Stimulated activated CD8-positive, alpha-beta memory T cell treated with anti-CD3 and anti-CD28 coated beads, Interleukin-2, amount 100 ng/mL, for 1 hour (primary cell): ENCODE data around the gene PCDH10.

Experiments
- DNase-seq, 2 donors: peaks; one replicate each; pipeline ENCODE4 v3.0.0-alpha.2; 2020; ENCODE audit warnings: low read depth in 2 of 2

The PCDH10 gene, protein sequence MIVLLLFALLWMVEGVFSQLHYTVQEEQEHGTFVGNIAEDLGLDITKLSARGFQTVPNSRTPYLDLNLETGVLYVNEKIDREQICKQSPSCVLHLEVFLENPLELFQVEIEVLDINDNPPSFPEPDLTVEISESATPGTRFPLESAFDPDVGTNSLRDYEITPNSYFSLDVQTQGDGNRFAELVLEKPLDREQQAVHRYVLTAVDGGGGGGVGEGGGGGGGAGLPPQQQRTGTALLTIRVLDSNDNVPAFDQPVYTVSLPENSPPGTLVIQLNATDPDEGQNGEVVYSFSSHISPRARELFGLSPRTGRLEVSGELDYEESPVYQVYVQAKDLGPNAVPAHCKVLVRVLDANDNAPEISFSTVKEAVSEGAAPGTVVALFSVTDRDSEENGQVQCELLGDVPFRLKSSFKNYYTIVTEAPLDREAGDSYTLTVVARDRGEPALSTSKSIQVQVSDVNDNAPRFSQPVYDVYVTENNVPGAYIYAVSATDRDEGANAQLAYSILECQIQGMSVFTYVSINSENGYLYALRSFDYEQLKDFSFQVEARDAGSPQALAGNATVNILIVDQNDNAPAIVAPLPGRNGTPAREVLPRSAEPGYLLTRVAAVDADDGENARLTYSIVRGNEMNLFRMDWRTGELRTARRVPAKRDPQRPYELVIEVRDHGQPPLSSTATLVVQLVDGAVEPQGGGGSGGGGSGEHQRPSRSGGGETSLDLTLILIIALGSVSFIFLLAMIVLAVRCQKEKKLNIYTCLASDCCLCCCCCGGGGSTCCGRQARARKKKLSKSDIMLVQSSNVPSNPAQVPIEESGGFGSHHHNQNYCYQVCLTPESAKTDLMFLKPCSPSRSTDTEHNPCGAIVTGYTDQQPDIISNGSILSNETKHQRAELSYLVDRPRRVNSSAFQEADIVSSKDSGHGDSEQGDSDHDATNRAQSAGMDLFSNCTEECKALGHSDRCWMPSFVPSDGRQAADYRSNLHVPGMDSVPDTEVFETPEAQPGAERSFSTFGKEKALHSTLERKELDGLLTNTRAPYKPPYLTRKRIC

DNA sequence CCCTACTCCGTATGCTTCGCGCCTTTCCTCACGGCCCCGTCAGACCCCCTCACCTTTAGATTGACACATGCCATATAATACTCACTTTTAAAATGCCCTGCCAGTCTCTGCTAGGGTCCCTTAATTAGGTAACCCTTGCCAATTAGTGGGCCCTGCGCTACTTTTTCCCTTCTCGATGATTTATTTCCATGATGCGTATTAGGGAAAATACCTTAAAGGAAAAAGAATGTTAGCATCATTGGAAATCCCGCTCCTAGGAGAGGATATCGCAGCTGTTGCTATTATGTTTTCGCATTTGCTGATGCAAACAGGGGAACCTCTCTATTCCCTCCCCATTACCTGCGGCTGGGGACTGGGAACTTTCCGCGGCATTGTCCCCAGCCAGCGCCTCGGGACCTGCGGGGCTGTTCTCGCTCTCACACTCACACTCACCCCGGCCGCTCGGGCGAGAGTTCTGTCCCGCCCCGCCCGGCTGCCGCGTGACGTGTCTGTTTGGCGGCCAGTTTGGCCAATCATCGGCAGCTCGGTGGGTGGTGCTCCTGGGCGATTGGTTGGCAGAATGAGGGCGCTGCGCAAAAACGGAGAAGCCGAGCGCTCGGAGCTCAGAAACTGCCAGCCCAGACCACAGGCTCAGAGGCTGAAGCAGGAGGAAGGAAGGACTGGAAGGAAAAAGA, at the start of gene PCDH10:
PCDH10 (plus strand) TSS at position 605 of the 674 bp plus-strand sequence. CDS start 847 bp downstream, outside the sequence.
- no peak for DNase-seq

DNA sequence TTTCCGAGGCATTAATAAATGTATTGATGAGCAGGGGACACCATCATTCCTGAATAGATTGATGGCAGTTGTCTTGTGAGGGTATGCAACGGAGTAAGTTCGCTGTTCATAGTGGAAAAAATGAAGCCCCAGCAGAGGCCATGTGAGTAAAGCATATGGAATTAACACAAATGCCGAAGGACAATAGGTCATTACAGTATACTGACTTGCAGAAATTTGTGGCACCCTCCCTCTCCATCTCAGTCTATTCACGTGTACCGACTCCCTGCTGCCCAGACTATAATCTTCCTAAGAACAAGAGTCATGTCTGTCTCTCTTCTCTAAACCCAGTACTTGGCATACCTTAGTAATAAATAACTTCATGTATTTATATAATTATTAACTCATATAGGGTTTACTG, 47.1 kb upstream of the PCDH10 start:
- DNase-seq, result no peak

DNA sequence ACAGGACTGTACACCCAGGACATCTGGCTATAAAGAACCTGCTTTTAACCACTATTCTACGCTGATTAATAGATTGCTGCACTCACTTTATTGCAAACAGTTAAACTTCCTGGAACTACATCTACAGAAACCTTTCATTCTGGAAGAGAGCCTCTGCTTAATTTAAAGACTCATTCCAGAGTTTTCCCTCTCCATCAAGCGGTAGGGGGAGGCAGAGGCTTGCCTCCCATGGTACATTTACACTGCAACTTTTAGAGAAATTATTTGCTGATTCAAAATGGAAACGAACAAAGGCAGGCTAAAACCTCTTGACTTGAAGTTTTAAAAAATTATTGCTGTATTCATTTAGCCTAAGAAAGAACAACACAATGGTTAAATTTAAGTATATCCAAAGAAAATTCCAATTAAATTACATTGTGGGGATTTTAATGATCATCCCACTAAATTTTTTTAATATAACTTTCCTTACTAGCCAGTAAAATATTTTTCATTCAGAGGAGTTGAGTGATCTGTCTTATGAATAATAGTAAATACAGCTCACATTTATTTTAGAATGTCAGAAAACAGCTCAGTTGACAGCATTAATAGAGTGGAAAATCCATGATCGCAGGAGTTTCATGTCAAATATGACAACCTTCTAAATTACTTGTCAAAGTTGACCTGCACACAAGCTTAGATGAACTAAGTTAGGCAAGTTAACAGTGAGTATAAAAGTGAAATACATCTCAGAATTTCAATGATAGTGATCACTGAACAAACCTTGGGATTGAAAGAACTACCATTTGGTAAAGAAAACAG, 46.3 kb upstream of the PCDH10 start:
- DNase-seq, result no peak

DNA sequence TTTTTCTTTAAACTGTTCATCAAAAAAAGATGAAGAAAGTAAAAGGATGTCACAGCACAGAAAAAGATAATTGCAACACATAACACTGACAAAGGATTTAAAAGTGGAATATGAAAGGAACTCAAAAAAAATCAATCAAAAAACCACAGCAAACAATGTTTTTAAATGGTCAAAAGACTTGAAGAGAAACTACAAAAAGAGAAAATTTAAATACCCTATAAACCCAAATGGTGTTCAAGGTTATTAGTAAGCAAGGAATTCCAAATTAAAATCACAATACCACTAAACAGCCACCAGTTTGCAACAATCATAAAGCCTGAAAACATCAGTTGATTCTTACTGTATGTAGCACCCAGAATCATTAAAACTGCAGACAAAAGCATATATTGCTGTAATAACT, 36.5 kb upstream of the PCDH10 start:
- DNase-seq, result no peak

DNA sequence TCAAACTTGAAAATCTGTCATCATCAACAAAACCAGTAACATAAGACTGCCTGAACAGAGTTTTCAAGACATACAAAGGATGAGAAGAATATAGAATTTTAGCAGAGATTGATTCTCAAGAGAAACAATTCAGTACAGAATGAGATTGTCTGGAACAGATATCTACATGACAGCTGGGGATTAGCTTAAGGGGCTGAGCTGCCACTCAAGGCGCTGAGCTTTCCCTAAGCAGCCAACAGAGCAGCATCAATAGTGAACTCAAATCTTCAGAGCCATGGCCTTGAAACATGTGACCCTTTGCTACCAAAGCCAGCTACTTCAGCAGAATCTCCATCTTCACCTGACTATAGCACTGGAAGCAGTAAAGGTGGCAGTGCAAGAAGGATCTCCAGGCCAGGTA, 24.3 kb upstream of the PCDH10 start:
- DNase-seq, result no peak

DNA sequence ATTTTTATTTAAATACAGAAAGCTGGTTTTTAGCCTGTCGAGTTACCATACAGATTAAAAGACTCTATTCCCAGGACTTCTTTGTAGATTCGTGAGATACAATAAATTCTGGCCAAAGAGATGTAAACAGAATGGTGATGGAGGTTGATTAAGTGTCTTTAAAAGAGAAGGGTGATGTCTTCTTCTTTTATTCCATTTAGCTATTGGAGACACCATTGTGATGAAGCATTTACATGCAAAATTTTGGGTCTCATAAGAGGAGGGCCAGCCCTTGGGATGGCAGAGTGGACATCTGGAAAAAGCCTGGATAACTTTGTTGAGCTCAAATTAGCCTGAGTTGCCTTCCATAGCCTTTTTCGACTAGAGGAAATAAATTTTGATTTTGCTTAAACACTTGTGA, 21.6 kb upstream of the PCDH10 start:
- DNase-seq, result no peak

DNA sequence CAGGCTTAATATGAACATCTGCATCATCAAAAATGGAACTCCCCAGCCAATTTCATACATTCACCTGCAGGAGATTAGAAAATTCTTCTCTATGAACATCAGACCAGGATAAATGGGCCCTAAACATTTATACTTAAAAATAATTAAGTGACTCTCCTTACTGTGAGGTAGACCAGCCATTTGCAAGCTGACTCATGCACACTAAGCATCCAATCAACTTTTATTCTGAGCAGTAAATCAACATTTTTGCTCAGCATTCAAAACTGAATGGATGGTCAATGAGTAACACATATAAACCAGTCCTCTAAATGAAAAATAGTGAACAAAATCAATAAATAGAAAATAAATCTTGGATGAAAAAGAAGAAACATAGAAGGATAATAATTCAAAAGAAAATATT, 19.9 kb upstream of the PCDH10 start:
- no peak for DNase-seq

DNA sequence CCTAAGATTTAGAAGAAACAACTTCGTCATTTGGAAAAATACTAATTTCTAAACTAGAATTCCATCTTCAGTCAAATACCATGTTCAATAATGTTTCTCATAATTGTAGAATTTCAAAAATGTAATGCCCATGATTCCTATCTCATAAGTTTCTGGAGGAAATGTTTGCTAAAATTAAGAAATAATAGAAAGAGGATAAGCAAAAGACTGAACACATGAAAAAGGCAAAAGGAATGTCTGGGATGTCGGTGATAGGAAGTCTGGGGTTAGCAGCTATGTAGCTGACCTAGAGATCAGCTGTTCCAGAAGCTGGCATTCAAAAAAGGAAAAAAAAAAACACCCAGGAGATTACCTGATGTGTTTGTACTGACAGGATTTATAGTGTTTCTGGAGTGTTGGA, 18.9 kb upstream of the PCDH10 start:
- no peak for DNase-seq

DNA sequence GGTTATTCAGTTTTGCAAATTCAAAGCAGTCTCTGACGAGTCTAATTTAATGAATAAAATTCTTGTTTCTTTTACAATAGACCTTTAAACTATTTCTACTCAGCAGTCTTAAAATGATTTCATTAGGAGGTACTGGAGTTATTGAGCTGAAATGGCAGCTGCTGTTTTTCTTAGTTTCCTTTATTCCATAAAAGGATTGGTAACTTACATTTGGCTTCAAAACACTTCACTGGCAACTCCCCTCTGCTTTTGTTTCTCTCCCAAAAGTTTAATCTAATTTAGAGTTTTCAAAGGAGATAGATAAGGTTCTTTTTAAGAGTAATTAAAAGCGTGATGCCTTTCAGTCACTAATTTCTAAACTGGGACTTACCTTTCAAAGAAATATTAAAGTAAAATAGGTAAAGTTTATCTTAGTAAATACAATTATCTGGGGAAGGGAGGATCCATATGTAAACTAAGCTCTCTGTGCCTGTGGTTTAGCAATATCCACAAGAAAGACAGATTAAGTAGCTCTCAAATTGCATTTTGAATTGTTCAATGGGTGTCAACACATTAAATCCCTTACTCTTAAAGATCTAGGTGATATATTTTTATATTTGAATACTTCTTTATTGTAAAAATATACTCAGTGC, 17.1 kb upstream of the PCDH10 start:
- DNase-seq, result no peak

DNA sequence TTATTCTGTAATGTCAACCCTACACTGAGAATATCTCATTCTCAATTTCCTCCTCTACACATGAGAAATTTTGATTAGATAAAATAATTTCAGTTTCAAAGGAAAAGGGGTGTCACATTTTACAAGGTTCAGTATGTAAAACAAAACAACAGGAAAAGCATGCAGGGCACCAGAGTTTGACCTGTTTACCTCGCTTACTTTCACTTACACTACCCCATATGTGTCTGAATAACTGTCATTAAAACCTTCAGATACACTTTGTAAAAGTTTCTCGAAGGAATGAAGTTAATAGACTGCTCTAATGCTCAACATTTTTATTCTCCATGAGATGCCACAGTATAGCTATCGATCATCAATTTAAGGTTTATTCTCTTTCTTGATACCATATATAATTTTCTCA, 12.3 kb upstream of the PCDH10 start:
- DNase-seq, result no peak

DNA sequence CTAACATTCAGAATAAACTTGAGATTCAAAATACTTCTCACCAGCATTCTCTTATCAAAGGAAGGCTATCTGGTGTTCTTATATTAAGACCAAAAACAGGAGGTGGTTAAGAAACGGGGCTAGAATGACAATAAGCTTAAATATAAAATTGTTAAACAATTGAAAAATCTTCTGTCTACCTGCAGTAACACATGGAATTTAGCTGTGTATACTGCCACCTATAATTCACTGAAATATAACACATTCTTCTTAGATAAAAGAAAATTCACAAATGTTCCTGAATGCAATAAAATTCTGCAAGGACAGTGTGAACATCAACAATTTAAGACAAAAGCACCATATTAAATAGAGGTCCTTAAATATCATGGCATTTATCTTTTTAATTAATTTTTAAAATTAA, 11.5 kb upstream of the PCDH10 start:
- DNase-seq, result no peak

DNA sequence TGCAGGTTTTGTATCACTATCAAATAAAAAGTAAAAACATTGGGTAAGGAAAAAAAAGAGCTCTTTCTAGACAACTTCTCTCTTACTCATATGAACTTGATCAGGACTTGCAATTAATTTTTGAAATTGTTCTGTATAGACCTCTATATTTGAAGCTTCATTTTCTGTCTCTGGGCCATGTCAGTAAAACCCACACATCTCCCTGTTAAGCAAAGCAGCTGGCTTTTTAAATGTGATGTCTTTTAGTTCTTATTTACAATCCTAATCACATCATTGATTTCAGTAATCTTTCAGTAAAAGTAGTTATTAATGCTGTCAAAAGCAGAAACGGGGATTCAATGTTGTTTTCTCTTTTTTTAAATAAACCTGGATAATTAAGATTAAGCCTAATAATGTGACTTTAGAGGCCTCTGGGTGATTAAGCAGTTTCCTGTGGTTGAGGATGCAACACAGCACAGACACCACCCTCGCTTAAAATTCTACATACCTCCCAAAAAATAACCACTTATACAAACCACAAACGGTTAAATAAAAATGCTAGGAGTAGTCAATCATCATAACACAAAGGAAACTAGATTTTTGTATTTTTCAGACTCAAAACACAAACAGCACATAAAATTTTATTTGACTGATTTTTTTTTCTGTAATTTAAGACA, 5.2 kb upstream of the PCDH10 start:
- no peak for DNase-seq

DNA sequence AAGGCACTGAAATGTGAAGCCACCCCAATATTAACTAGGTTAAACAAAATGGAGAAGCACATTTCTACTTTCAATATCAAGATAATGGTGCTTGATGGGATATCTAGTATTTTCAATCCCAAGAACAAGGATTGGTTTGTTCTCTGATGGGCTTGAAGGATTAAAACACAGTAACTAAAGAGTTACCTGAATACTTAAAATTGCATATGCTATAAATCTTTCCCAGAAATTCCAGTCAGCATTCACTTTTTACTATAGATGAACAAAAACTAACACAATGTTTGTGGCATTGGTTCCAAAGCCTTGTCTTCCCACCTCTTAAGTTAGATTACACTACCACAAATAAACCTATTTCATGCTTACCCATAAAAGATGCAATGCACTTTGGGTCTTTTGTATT, 3.9 kb upstream of the PCDH10 start:
- no peak for DNase-seq

DNA sequence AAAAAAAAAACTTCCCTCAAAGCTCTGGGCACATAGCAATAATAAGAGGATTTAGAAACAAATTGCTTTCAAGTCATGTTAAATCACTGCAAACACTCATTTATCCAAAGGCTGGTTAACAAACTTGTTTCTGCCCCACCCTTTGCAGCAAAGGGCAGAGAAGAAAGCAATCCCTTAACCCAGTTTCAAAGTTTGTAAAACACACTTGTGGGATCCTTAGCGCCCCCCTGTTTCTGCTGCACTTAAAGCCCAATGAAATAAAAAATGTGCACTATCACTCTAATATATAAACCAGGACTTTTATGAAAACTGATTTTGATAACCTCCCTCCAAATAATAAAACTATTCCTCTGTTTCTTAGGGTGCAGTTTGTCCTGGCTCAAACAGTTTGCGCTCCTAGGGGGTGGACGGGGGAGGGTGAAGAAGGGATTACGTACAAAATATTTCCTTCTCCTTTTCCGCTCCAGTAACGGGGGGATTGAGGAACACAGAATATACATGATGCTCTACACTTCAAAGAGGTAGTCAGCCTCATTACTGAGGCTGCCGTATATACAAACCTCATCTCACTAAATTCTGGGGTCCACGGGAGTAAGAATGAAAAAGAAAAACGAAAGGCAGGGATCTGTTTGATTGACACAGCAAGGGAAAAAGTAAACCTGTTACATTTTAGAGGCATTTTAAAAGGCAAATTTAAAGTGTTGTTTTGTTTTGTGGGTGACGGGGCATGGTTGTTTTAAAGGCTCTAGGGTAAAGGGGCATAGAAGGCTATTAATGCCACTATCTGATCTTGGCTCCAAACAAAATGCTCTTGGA, 3.1 kb upstream of the PCDH10 start:
- no peak for DNase-seq

DNA sequence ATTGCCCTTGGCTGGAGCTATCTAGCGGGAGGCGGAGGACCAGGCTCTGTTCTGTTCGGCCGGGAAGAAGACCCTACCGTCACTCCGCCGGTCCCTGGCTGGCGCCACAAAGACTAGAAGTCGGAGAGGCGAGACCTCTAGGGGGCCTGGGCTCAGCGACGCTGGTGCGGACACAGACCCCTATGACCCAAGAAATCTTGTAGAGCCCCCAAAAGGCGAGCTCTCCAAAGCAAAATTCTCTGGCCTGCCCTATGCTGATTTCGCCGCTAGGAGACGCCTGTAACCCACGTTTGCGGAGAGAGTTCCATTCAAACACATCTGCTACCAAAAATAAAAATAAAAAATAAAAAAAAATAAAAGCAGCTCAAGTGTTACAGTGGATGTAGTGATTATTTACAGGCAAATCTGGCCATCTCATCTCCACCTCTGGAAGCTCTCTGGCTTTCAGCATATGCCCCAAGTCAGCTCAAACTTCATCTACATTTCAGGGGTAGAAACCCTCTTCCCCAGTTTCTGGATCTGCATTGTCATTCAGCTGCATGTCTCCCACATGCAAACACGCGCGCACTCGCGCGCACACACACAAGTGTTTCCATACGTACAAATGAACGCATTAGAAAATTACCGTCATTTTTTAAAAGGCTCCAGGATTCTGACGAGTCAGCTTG, 2.4 kb upstream of the PCDH10 start:
- DNase-seq, result no peak

DNA sequence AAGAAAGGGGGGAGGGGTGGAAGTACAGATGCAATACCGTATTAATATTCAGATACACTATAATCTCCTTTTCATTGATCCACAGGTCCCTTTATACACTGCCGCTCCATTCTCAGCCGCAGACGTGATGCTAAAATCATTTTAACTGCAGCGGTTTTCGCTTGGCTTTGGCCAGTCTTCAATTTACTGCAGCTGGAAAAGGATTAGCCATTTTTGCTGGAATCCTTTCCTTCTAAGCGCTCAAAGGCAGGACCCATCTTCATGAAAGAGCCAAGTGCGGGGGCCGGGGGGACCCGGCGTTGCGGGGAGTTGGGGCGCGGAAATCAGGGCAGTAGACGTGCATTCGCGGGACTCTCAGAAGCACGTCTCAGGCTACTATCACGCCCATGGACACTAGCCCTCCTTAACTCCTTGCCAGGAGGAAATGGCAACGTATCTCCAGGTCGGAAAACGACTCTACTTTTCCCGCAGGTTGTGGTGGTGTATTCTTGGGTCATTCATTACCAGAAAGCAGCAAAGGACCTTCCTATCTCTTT, 1.7 kb upstream of the PCDH10 start:
- DNase-seq, result no peak

DNA sequence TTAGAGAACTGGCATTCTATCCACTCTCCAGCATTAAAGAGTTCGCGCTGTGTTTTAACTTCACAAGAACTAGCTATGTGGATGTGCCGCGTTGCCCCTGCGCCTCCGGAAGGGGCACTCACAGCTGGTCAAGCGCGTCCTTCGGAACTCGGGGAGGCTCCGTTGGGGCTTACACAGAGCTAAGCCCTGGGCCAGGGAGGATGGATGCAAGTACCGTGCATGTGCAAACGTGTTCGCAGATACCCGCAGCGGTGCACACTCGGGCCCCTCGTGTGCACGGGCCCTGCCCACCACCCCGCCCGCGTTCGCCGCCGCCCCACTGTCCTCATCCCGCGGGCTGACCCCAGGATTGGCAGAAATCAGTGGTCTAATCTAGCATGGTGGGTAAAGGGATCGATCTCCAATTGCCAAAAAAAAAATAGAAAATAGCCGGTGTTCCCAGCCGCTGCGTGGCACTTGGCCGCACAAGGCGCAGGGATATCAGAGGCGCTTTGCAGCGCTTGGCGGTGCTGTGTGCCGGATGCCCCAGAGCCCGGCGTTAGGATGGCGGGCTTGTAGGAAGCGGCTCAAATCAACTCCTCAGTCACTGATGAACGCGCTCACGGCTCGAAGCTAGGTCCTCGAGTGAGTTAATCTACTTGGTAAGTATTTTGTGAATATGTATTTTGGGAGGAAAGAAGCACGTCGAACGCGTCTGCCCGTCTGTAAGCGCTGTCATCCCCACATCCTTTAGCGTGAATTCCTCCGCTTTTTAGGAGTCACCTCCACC, 989 bp upstream of the PCDH10 start:
- DNase-seq, result no peak

DNA sequence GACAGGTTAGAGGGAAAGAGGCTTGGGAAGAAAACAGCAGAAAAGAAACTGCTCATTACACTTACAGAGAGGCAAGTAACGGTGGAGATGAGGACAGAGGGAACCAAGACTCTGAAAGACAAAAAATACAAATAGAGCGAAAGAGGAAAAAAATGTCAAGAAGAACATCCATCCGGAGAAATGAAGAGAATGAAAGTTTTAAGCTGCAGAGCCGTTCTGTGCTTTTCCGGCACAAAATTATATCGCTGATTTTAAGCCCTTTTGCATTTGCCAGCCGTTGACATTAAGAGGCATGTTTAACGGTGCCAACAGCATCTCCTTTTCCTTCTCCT, 236 bp downstream of the PCDH10 start:
- no peak for DNase-seq
